ENCODE results near the gene PICALM. TPM values are rescaled to one million over a fixed set of nuclear protein-coding genes. Genes with fewer than 3 reads are reported as not detected.

PICALM gene
- total and polyA plus RNA-seq, 2 donors (not counting 3 experiments of a cell fraction or from before 2014, with no cell fraction given): 181 to 202 TPM

- no TSS peak for BruUV-seq (replicated peaks)
- Histone ChIP-seq H3K4me2 (ENCODE audit: insufficient read depth, low read length) (no peak overlapping the region), H3K4me1 (ENCODE audit: control insufficient read depth, extremely low read depth, insufficient read depth, low read length) (no peaks in the 10 kb centered on the region), H4K20me1 (replicated peaks; ENCODE audit: control insufficient read depth, extremely low read depth, insufficient read depth, low read length) (no peaks in the 10 kb centered on the region), H3K36me3 (ENCODE audit: control insufficient read depth in 2 of 2, extremely low read depth in 1 of 2, insufficient read depth in 2 of 2, low read length in 2 of 2) (no peaks in the 10 kb centered on the region), H3K4me3 (replicated peaks in 1 of 3; ENCODE audit: insufficient read depth in 1 of 3, low read depth in 1 of 3, low read length in 3 of 3) (no peak overlapping the region), H2AFZ (ENCODE audit: low read depth, low read length) (no peak overlapping the region), H3K9me1 (replicated peaks; ENCODE audit: control insufficient read depth, extremely low read depth, insufficient read depth, low read length) (no peaks in the 10 kb centered on the region), H3K27ac (ENCODE audit: insufficient read depth, low read depth, low read length) (no peak overlapping the region), H3K27me3 (ENCODE audit: control insufficient read depth in 2 of 2, insufficient read depth in 2 of 2, low read length in 2 of 2) (no peaks in the 10 kb centered on the region), H3K9ac (replicated peaks; ENCODE audit: extremely low read depth, insufficient read depth, low read length) (no peak overlapping the region), H3K9me3 (replicated peaks; ENCODE audit: control insufficient read depth, insufficient read depth, low read length) (no peaks in the 10 kb centered on the region), H3K79me2 (ENCODE audit: control insufficient read depth, insufficient read depth, low read length) (no peaks in the 10 kb centered on the region)
- ChIA-PET CTCF (interaction anchor here (0.7 to 2.3 kb wide), 7 partner anchors 84 to 925 kb away, joined by 3 to 9 read pairs (median 4); partner anchors contain the start of gene CCDC83), POLR2A (interaction anchor here (0.7 kb wide), 1 partner anchor 104 kb away, joined by 4 read pairs; no protein-coding TSS in a partner anchor)
- TF ChIP-seq MYC (IDR thresholded peaks at IDR 0.05; ENCODE audit: low read depth, low read length) (no peak), JUN (IDR thresholded peaks at IDR 0.05; ENCODE audit: borderline replicate concordance, insufficient read depth, insufficient read length, low read depth) (no peak), CTCF (IDR thresholded peaks at IDR 0.05; ENCODE audit: extremely low read depth in 1 of 2, insufficient read depth in 1 of 2, low read depth in 1 of 2, low read length in 2 of 2) (no peak), MAX (IDR thresholded peaks at IDR 0.05; ENCODE audit: insufficient read depth, insufficient read length) (no peak), POLR2AphosphoS5 (IDR thresholded peaks at IDR 0.05; ENCODE audit: insufficient read depth, low read depth, low read length) (no peak), FOS (IDR thresholded peaks at IDR 0.05; ENCODE audit: borderline replicate concordance, insufficient read depth, low read length) (no peak), EZH2 (IDR thresholded peaks at IDR 0.05; ENCODE audit: borderline replicate concordance, low read depth, low read length, severe bottlenecking) (no peak), GATA2 (IDR thresholded peaks at IDR 0.05; ENCODE audit: insufficient read depth, insufficient read length, low read depth, low read length) (no peak), POLR2A (IDR thresholded peaks at IDR 0.05; ENCODE audit: low read depth, low read length) (no peak)
- DNase-seq (ENCODE audit: low read depth, low spot score) (no peak), FAIRE-seq (no peak)
- intact Hi-C loops (cut with micrococcal nuclease): loop anchor here (5.0 to 10.0 kb wide), 2 partner anchors 245 to 342 kb away; no protein-coding TSS in a partner anchor
- dilution Hi-C loops (cut with MboI; ENCODE audit: extremely low pct_ligation_motif_present, low sequenced_read_pairs): no loop called here
These were observed 129.5 kb downstream of the PICALM start for GRCh38 chr11:85939099-85940015.

Measured in endothelial cell of umbilical vein (primary cell).